GM20000 (cell line): ENCODE data around the gene SH2D1A.
"Not testable (repeated sequence)": the region's sequence is repeated elsewhere in the genome, so short reads cannot be mapped to it uniquely, and the experiment has no call there.

Experiments
- DNase-seq: peaks from one replicate; pipeline ENCODE4 v3.0.0; 2012; ENCODE audit warnings: low spot score
- CTCF ChIP-seq: IDR thresholded peaks from 2 replicates; pipeline ENCODE4 v1.5.1; 2012; ENCODE audit warnings: mild to moderate bottlenecking, control low read depth; ENCODE audit errors: extremely low read depth, missing control alignments

Gene SH2D1A

GRCh38 chrX:124405868-124406267 lies 59.5 kb downstream of the SH2D1A start:
- no peak for DNase-seq
- no peak for TF ChIP-seq CTCF

- TF ChIP-seq CTCF = no peak
- peak; percentile 37 for DNase-seq
Observed at GRCh38 chrX:124406294-124407014, 60.1 kb downstream of the SH2D1A start.

- DNase-seq = no peak
- no peak for TF ChIP-seq CTCF
Observed at GRCh38 chrX:124407226-124407625, 60.9 kb downstream of the SH2D1A start.

- not testable (repeated sequence) for DNase-seq
Observed at GRCh38 chrX:124408380-124408779, 62.0 kb downstream of the SH2D1A start.

- DNase-seq = no peak
- TF ChIP-seq CTCF = no peak
Observed at GRCh38 chrX:124413244-124413643, 66.9 kb downstream of the SH2D1A start.

GRCh38 chrX:124414281-124414680 lies 67.9 kb downstream of the SH2D1A start:
- no peak for DNase-seq

GRCh38 chrX:124415115-124415800 lies 68.9 kb downstream of the SH2D1A start:
- TF ChIP-seq CTCF = no peak

More at GRCh38 chrX:124414281-124414680, 67.9 kb downstream of the SH2D1A start:
- TF ChIP-seq CTCF = no peak

More at GRCh38 chrX:124415115-124415800, 68.9 kb downstream of the SH2D1A start:
- no peak for DNase-seq
